ENCODE measurements around the gene LRRC42.
A peak's percentile ranks its signal among the peaks of the same experiment; 100 is the strongest.

DNA sequence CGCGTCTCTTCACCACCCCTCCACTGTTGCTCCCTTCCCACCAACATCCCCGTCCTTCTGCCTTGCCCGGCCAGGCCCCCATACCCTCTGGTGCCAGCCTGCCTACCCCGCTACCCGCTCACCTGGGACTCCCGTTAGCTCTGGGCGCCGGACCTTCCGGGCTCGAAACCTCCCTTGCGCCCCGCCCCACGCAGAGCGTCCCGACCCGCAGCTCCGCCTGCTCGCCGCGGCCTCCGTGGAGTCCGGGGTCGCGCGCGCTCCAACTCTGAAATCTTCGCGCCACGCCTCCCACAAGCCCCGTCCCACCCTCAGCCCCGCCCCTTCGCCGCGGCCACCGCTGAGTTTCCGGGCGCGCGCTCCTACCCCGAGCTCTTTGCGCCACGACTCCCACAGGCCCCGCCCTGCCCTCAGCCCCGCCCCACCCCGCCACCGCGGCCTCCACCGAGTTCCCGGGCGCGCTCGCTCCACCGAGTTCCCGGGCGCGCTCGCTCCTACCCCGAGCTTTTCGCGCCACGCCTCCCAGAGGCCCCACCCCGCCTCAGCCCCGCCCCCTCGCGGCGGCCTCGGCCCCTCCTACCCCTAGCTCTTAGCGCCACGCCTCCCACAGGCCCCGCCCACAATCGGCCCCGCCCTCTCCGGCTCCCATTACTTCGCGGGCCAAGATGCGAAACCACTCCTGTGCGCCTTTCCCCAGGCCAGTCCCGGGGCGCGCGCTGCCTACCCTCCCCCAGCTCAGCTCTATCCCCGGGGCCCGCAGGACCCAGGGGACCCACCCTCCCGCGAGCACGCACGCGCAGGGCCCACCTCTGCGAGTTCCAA, 508 bp upstream of the LRRC42 start, which contains the start of gene IFT25:
- TF ChIP-seq POLR2AphosphoS5 (IDR thresholded peaks at IDR 0.05; ENCODE audit: borderline replicate concordance, low read depth, low read length), result peak; percentile 77
- TF ChIP-seq EZH2 (IDR thresholded peaks at IDR 0.05), result no peak

Data from SK-N-MC (cell line).